ENCODE measurements around the gene CFAP46.
"Not testable (repeated sequence)": the region's sequence is repeated elsewhere in the genome, so short reads cannot be mapped to it uniquely, and the experiment has no call there.

Gene CFAP46

DNA sequence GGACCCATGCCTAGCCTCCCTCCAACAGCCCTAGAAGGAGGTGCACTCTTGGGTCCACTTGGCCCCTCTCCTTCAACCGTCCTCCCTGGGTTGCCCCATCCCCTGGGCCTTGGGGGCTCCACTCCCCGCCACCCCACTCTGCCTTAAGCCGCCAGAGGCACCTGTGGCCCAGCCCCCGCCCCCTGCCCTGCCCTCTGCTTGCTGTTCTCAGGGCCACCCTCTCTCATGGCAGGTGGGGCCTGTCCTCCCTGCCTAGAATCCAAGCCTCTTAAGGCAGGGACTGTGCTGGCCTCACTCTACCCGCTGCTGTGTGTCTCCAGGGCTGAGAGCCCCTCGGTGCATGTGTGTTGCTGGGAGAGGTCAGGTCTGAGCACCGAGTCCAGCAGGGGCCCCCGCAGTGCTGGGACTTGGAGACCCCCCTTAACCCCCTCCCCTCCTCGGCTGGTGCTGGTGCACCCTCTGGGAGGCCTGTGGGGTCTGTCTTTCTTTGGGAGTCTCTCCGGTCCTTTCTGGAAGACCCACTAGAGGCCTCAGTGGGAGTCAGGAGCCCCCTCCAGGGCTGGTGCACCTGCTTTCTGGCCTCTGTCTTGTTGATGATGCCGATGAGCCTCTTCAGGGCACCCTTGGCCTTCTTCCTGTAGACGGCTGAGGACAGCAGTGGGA, 43.8 kb downstream of the CFAP46 start:
- no peak for DNase-seq (ENCODE audit: low read depth)

DNA sequence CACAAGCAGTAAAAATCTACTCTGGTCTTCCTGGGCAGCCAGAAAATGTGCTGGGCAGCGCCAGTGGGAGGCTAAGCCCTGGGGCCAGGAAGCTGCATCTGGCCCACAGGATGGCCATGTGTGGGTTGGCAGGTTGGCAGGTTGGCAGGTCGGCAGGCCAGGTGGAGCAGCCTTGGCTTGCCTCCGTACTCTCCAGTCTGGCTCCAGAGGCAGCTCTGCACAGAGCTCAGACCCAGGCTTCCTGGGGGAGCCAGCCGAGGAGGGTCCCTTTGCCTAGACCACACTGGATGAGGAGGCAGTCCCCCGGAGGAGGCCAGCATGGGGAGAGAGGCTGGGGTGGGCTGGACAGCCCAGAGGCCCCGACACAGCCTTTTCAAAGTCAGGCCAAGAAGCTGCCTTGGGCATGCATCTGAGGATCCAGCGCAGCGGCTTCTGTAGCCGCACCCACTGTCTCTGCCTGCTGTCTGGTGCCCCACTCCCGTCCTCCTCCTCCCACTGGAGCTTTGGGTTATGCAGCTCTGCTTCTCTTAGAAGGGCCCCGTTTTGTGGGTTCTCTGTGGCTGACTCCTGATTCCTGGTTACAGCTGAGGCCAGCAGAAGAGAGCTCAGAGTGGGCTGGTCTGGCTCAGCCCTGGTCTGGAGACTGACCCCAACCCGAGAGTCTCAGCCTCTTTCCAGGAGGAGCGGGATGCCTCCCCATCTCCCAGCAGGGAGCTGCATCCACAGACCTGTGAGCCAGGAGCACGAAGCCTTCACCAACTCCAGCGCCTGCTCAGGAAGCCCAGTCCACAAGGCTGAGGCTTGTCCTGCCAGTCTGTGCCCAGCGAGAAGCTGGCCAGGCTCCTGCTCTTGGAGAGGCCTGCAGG, 44.6 kb downstream of the CFAP46 start:
- DNase-seq (ENCODE audit: low read depth) = no peak

DNA sequence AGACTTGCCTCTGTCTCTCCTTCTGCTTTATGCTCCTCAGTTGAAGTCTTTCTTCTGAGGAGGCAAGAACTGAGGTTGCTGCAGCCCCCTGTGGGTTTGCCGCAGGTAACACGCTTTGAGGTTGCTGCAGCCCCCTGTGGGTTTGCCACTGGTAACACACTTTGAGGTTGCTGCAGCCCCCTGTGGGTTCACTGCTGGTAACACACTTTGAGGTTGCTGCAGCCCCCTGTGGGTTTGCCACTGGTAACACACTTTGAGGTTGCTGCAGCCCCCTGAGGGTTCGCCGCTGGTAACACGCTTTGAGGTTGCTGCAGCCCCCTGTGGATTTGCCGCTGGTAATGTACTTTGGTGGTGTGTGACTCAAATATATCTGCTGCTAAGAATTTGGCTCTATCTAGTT, 48.6 kb downstream of the CFAP46 start:
- DNase-seq (ENCODE audit: low read depth) = not testable (repeated sequence)

DNA sequence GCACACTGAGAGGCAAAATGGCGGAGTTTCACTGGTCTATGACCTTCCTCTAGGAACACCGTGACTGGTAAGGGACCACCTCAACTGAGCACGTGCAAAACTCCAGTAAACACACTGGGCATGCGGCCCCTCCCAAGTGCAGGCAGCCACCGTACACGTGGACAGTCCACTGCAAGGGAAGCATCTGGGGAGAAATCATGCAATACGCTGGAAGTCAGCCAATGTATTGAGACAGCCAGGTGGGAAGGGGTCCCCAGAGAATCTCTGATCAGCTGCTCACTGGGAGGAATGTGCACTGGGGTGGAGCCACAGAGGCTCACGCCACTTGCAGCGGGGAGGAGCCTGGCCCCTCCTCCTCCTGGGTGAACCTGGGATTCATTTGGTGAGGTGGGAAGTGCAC, 49.3 kb downstream of the CFAP46 start:
- no peak for DNase-seq (ENCODE audit: low read depth)

DNA sequence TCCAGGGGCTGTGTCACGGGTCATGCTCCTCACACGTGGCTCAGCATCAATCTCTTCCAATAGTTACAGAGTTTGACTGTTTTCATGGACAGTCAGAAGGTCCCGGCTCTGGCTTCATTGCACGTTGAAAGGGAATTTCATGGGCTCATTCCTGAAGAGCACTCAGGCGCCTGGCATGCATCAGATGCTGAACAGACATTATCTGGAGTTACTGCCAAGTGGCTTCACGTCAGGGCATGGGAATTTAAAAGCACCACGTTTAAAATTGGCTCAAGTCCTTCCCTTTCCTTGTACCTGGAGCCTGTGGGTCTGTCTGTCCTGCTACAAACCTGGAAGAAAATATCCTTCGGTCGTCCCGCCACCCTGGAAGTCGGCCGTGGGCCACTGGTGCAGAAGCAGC, 50.4 kb downstream of the CFAP46 start:
- DNase-seq (ENCODE audit: low read depth) = no peak

DNA sequence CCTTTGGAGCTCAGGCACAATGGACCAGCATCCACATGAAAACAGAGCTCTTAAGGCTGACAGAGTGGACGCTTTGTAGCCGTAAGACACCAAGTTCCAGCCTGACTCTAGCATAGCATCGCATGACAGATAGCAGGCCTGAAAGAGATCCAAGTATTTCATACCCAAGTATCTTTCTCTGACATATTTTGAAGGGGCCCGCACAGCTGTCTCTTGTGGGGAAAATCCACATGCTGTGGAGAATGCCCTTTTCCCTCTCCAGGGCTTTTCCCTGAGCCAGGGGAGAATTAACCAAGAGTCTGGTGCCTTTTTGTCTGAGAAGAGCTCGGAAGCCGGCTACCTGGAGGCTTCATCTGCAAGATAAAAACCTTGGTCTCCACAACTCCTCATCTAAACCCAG, 51.0 kb downstream of the CFAP46 start:
- no peak for DNase-seq (ENCODE audit: low read depth)

DNA sequence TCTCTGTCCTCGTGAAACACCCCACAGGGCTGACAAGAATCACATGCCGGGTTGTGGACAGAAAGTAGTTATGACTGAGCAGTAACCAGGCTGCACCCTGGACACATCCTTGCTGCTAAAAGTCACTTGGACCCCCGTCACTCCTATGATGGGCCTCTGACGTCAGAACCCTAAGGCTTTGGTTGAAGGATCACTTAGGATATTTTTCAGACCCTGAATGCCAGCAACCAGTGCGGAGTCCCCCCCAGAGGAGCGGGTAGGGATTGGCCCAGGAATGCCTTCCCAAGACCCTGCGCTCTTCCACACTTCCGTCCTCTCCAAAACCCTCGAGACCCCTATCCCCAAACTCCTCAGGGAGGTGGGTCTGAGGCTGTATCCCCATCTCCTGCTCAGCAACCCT, 52.1 kb downstream of the CFAP46 start:
- no peak for DNase-seq (ENCODE audit: low read depth)

DNA sequence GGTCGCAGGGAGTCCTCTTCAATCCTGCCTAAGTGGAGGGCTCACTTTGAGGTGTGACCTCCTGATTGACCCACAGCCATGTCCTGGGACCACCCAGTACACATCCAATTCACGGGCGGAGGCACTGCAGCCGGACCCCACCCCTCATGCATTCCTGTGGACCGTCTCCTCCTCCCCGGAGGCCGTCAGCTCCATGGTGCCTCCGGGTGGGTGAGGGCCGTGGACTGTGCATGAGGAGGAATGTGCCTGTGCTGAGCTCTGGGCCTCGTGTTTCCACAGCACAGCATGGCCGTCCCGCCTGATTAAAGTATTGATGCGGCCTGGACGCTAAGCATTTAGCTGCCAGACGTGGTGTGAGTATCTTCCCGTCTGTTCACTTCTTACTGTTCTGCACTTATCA, 52.8 kb downstream of the CFAP46 start:
- DNase-seq (ENCODE audit: low read depth) = no peak

DNA sequence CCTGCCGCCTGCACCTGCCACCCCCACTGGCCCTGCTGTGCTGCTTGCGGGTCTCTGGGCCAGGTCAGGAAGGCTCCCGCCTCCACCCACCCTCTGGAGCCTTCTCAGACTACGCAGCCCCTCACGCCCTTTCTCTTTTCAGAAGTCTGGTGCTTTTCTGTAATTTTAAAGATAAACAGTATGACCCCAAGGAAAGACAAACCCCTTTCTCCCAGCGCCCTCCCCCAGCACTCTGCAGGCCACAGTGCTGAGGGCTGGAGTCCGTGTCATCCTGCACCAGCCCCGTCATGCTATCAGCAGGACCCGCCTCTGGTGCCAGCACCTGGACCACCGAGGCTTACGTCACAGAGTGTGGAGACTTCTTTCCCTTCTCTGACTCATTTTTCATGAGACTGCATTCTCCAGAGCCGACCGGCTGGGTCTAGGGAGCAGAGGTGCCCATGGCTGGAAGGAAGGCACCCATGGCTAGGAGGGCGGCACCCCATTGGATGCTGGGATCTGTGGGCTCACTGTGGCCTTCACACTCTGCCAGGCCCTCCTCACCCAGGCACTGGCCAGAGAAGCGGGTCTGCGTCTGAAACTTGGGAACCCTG, 53.4 kb downstream of the CFAP46 start:
- no peak for DNase-seq (ENCODE audit: low read depth)

DNA sequence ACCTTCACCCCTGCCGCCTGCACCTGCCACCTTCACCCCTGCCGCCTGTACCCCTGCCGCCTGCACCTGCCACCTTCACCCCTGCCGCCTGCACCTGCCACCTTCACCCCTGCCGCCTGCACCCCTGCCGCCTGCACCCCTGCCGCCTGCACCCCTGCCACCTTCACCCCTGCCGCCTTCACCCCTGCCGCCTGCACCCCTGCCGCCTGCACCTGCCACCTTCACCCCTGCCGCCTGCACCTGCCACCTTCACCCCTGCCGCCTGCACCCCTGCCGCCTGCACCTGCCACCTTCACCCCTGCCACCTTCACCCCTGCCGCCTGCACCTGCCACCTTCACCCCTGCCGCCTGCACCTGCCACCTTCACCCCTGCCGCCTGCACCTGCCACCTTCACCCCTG, 53.9 kb downstream of the CFAP46 start:
- DNase-seq (ENCODE audit: low read depth) = not testable (repeated sequence)

DNA sequence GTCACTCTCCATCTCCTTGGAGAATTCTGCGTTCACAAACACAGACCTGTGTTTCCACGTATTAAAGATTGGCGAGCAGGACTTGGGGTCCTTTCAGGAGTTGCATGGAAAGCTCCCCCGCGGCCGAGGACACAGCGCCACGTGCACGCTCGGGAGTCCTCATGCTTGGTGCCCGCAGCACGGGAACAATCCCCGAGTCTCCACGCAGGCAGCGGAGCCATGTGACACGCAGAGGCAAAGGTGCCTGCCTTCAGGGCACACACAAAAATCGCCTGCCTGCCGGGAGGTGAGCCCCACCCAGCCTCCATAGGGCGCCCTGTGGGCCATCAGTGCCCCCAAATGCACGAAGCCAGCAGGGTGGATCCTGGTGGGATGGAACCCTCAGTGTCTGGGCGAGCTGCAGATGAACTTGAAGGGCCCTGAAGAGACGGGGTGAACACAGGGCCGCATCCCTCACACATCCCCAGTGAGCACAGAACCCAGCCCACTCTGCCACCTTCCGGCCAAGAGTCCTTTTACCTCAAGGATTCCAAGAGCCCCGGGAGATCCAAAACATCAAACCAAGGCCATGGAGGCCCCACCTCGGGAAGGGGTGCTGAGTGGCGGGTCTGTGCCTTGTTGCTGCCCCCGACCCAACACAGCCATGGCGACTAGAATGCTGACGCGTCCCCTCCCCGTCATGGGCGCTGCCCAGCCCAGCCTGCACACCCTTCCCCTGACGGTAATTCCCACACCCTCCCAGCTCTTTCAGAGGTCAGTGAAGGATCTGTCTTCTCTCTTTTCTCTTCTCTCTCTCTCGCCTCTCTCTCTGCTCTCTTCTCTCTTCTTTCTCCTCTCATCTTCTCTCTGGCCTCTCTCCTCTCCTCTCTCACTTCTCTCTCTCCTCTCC, 55.9 kb downstream of the CFAP46 start:
- DNase-seq (ENCODE audit: low read depth) = no peak

DNA sequence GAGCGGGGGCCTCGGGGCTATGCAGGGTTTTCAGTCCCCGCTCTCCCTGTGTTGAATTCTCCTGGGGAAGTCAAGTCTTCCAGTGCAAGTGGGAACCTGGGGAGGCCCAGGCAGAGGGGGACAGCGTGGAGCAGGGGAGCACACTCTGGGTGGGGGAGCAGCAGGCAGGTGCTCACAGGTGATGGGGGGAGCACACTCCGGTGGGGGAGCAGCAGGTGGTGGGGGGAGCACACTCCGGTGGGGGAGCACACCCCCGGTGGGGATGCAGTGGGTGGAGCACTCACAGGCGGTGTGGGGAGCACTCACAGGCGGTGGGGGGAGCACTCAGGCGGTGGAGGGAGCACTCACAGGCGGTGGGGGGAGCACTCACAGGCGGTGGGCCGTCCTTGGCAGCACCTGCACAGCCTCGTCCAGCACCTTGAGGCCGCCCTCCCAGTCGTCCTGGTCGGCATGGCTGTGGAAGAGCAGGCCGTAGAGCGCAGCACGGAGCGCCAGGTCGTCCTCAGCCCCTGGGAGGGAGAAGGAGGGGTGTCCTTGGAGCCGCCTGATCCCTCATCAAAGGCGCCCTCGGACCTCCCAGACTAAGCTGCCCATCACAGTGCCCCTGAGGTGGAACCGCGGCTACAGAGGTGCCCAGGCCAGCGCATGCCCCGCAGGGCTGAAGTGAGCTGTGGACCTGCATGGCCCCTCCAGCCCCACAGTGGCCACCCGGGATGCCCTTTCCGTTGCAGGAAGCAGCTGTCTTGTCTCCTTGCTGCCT, 56.7 kb downstream of the CFAP46 start:
- no peak for DNase-seq (ENCODE audit: low read depth)

DNA sequence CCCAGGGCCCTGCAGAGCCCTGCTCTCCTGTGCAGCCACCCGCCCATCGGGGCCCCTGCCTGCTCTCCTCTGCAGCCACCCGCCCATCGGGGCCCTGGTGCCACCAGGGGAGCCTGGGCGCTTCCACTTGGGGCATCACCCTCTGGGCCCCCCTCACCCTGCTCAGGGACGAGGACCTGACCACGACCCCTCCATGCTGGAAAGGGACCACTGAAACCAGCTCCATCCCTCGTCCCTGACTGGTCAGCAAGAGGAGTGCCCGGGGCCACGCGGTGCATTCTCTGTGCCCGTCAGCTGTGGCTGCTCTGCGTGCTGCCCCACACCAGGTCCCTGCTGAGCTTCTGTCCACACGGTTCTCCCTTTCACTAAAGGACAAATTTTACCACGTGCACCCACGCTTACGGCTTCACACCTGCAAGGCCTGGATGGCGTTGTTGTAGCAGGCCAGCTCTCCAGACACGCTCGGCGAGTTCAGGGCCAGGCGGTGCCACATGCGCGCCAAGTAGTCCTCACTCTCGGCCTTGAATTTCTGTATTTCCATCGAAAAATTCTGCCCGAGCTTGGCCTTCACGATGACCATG, 57.6 kb downstream of the CFAP46 start:
- no peak for DNase-seq (ENCODE audit: low read depth)

DNA sequence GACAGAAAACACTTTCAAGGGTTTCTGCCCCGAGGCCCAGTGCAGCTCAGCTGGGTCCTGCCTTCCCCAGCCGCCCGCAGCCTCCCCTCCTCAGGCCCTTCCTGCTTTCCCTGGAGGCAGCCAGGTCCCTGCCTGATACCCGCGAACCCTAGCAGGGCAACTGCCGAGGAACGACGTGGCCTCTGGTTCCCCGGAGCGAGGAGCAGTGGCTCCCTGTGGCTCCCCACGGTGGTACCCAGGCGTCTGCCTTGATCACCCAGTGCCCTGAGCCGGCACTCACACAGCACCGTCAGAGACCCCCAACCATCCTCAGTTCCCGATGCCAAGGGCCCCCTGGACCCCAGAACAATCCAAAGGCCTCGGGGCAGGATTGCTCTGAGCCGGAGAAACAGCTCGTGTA, 58.3 kb downstream of the CFAP46 start:
- DNase-seq (ENCODE audit: low read depth) = no peak

DNA sequence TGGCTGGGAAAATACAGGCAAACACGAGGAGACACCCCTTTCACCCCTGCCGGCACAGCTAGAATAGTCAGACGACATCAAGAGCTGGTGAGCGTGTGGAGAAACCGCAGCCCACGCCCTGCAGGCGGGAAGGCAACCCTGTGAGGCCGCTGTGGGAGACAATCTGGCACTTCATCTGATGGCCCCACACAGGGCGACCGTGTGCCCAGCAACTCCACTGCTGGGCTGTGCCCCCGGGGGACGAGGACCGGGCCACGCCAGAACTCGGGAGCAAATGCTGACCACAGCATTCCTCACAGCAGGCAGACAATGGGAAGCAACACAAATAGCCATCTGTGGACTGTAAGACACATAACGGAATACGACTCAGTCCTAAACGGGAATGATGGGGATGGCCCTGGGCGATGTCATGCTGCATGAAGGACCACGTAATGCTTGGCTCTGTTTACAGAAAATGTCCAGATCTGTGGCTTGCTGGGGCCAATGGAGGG, 58.9 kb downstream of the CFAP46 start:
- no peak for DNase-seq (ENCODE audit: low read depth)

DNA sequence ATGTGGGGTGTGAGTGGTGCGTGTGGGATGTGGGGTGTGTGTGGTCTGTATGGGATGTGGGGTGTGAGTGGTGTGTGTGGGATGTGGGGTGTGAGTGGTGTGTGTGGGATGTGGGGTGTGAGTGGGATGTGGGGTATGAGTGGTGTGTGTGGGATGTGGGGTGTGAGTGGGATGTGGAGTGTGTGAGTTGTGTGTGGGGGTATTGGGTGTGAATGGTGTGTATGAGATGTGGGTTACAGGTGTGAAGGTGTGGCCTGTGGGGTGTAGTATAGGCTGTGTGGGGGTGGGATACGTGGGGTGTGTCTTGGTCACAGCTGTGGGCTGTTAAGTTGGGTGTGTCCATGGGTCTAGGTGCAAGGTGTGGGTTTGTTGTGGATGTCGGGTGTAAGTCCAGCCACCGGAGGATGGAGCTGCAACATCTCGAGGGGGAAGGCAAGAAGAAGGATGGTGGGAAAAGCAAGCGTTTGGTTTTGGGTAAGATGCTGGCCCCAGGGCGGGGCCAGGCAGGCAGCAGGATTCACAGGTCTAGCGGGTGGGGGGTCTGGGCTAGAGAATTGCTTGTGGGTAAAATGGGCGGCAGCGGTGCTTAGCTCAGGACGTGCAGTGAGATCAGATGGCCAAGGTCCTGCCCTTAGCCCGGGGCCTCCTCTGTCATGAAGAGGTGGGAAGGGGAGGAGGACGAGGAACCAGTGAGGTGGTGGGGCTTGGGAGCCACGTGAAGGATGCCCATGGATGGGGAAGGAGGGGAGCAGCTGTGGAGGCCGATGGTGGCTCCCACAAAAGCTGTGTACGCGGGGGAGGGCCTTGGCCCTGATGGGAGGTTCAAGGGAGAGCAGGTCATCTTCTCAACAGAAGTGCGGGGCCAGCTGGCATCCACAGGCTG, 60.1 kb downstream of the CFAP46 start:
- DNase-seq (ENCODE audit: low read depth) = no peak

DNA sequence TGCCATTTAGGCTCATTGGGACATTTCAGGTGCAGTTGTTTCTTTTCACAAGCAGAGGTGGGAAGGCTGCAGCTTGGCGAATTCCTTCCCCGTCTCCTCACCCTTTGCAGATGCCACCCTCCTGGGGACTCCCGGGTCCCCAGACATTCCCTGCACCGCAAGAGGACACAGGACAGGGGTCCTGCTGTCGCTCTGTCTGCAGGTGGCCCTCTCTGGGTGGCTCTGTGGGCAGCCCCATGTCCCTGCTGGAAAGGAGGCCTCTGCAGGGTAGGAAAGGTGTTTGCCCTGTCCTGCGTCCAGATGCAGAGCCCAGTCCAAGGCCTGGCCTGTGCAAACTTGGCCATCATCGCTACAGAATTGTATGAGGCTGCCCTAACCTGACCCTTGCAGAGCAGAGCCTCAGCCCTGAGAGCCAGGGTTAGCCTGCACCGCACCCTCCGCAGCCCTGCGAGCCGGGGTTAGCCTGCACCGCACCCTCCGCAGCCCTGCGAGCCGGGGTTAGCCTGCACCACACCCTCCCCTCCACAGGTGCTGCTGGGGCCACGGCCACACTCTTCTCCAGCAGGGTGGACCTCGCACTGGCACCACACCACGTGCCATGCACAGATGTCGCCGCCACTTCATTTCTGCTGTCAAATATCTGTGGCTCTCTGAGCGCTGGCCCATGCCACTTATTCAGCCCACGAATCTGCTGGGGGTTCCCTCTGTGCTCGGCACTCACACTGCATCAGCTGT, 61.0 kb downstream of the CFAP46 start:
- no peak for DNase-seq (ENCODE audit: low read depth)

DNA sequence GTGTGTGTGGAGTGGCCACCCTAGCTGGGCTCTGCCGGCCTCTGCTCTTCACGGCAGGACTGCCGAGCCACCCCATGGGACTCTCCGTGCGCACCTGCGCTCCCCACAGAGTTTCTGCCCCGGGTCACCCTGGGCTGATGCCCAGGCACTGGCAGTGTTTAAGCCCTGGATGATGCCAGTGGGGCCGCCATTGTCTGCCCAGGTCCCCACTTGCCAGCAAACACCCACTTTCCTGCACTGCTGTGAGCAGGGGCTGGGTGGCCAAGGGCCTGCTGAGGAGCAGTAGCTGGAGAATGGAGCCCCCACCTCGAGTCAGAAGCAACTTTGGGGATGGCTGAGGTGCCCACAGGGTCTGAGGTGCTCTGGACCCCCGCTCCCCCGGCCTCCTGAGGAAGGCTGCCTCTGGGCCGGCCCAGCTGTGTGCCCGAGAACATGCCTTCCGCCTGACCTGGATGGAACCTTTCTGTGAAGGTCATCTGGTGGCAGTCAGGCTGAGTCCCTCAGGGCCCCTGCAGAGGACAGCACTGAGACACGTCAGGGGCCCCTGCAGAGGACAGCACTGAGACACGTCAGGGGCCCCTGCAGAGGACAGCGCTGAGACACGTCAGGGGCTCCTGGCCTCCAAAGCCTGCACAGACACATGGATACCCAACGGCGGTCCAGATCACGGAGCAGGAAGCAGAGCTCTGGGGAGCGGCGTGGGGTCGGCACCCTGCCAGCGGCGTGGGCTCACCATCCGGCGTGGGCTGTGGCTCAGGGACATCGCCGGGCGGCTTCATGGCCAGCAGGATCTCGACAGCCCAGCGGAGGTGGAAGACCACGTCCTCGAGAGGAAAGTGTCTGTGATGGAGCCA, 62.0 kb downstream of the CFAP46 start:
- no peak for DNase-seq (ENCODE audit: low read depth)

All from fibroblast of gingiva (primary cell).